COR-L47 (cell line): ENCODE data around the gene N4BP2.

Experiments used
- DNase-seq: peaks from one replicate; lab custom pipeline; 2025; lab: John Stamatoyannopoulos, UW

N4BP2 gene

GRCh38 chr4:40192114-40193015 lies 135.7 kb downstream of the N4BP2 start:
- DNase-seq = no peak

- DNase-seq = no peak
Measured at GRCh38 chr4:40193016-40193571, 136.4 kb downstream of the N4BP2 start.

- no peak for DNase-seq
Measured at GRCh38 chr4:40193578-40193977, 136.9 kb downstream of the N4BP2 start.

GRCh38 chr4:40194602-40195161 lies 138.0 kb downstream of the N4BP2 start:
- no peak for DNase-seq

- no peak for DNase-seq
Measured at GRCh38 chr4:40195182-40196177, 138.8 kb downstream of the N4BP2 start.

GRCh38 chr4:40196272-40196671 lies 139.6 kb downstream of the N4BP2 start:
- no peak for DNase-seq

GRCh38 chr4:40196724-40197281 lies 140.2 kb downstream of the N4BP2 start, which contains the start of gene RHOH:
Gene RHOH, plus strand, starts transcription at chr4:40197031. Its CDS starts 46,356 bp downstream, at chr4:40243387.
- DNase-seq = no peak

- DNase-seq = no peak
Measured at GRCh38 chr4:40197879-40198689, 141.4 kb downstream of the N4BP2 start.

GRCh38 chr4:40199179-40199670 lies 142.6 kb downstream of the N4BP2 start:
- DNase-seq = no peak

GRCh38 chr4:40199999-40200874 lies 143.6 kb downstream of the N4BP2 start:
- DNase-seq = no peak

GRCh38 chr4:40200875-40201801 lies 144.5 kb downstream of the N4BP2 start:
- no peak for DNase-seq

GRCh38 chr4:40201898-40202297 lies 145.2 kb downstream of the N4BP2 start:
- DNase-seq = no peak

- DNase-seq = no peak
Measured at GRCh38 chr4:40202474-40202873, 145.8 kb downstream of the N4BP2 start.

- no peak for DNase-seq
Measured at GRCh38 chr4:40204507-40205258, 148.0 kb downstream of the N4BP2 start.

- DNase-seq = no peak
Measured at GRCh38 chr4:40205259-40206198, 148.9 kb downstream of the N4BP2 start.

- DNase-seq = no peak
Measured at GRCh38 chr4:40206426-40206825, 149.8 kb downstream of the N4BP2 start.
